DND-41 (cell line): Measurements from ENCODE around the gene EPS8L3.
A peak's percentile ranks its signal among the peaks of the same experiment; 100 is the strongest.

ENCODE experiments used
- ATAC-seq: fragments of 200-7000 bp; cut with Tn5 transposase; 3 replicates; pipeline ENCODE4 v1.9.1; 2021; ENCODE audit warnings: low read depth; ENCODE audit not compliant: insufficient read depth
- DNase-seq: peaks from one replicate; pipeline ENCODE4 v3.0.0-alpha.2; 2020
- H2AFZ ChIP-seq: 2 replicates; pipeline ENCODE4 v1.6.0; 2012; ENCODE audit warnings: low read depth, low read length
- H3K27ac ChIP-seq: 2 replicates; pipeline ENCODE4 v1.5.1; 2012; ENCODE audit warnings: low read length, inconsistent platforms
- H3K27me3 ChIP-seq: fragments of 200-600 bp; sonication (generic); 2 replicates; pipeline ENCODE4 v1.6.0; 2012; ENCODE audit warnings: low read length, mild to moderate bottlenecking, inconsistent platforms; ENCODE audit not compliant: insufficient read depth, poor library complexity
- H3K36me3 ChIP-seq: 2 replicates; pipeline ENCODE4 v1.5.1; 2012; ENCODE audit warnings: low read length, inconsistent platforms; ENCODE audit not compliant: insufficient read depth
- H3K4me1 ChIP-seq: 2 replicates; pipeline ENCODE4 v1.5.1; 2012; ENCODE audit warnings: mild to moderate bottlenecking, low read length; ENCODE audit not compliant: insufficient read depth
- H3K4me2 ChIP-seq: 2 replicates; pipeline ENCODE4 v1.6.0; 2012; ENCODE audit warnings: mild to moderate bottlenecking, moderate library complexity, low read length, inconsistent platforms; ENCODE audit not compliant: insufficient read depth
- H3K4me3 ChIP-seq, 2 experiments: fragments of 200-600 bp in 1 of 2; shearing (Covaris generic) in 1 of 2; 2 replicates each; pipeline ENCODE4 v1.5.1; 2012 to 2016; ENCODE audit warnings: inconsistent platforms in 2 of 2, low read length in 2 of 2, mild to moderate bottlenecking in 2 of 2, low read depth in 1 of 2, moderate library complexity in 1 of 2
- H3K79me2 ChIP-seq: 2 replicates; pipeline ENCODE4 v1.6.0; 2012; ENCODE audit warnings: low read length, inconsistent platforms; ENCODE audit not compliant: insufficient read depth
- H3K9ac ChIP-seq: 2 replicates; pipeline ENCODE4 v1.6.0; 2012; ENCODE audit warnings: low read depth, mild to moderate bottlenecking, inconsistent platforms, low read length, moderate library complexity
- H3K9me3 ChIP-seq: 2 replicates; pipeline ENCODE4 v1.5.1; 2012; ENCODE audit warnings: low read length, moderate library complexity, mild to moderate bottlenecking, inconsistent platforms; ENCODE audit not compliant: insufficient read depth, severe bottlenecking
- H4K20me1 ChIP-seq: 2 replicates; pipeline ENCODE4 v1.6.0; 2012; ENCODE audit warnings: low read length; ENCODE audit not compliant: insufficient read depth
- EZH2 ChIP-seq: IDR thresholded peaks from 3 replicates; pipeline ENCODE4 v1.6.1; 2012; ENCODE audit warnings: borderline replicate concordance, low read depth, mild to moderate bottlenecking, moderate library complexity, low read length, inconsistent platforms; ENCODE audit not compliant: severe bottlenecking
- TF ChIP-seq, protein P1 (sequence below): IDR thresholded peaks from 2 replicates; pipeline ENCODE4 v1.5.1; 2012; ENCODE audit warnings: borderline replicate concordance, low read length, moderate library complexity, mild to moderate bottlenecking; ENCODE audit not compliant: poor library complexity, severe bottlenecking; ENCODE audit errors: extremely low read depth

The EPS8L3 gene, protein sequence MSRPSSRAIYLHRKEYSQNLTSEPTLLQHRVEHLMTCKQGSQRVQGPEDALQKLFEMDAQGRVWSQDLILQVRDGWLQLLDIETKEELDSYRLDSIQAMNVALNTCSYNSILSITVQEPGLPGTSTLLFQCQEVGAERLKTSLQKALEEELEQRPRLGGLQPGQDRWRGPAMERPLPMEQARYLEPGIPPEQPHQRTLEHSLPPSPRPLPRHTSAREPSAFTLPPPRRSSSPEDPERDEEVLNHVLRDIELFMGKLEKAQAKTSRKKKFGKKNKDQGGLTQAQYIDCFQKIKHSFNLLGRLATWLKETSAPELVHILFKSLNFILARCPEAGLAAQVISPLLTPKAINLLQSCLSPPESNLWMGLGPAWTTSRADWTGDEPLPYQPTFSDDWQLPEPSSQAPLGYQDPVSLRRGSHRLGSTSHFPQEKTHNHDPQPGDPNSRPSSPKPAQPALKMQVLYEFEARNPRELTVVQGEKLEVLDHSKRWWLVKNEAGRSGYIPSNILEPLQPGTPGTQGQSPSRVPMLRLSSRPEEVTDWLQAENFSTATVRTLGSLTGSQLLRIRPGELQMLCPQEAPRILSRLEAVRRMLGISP

DNA sequence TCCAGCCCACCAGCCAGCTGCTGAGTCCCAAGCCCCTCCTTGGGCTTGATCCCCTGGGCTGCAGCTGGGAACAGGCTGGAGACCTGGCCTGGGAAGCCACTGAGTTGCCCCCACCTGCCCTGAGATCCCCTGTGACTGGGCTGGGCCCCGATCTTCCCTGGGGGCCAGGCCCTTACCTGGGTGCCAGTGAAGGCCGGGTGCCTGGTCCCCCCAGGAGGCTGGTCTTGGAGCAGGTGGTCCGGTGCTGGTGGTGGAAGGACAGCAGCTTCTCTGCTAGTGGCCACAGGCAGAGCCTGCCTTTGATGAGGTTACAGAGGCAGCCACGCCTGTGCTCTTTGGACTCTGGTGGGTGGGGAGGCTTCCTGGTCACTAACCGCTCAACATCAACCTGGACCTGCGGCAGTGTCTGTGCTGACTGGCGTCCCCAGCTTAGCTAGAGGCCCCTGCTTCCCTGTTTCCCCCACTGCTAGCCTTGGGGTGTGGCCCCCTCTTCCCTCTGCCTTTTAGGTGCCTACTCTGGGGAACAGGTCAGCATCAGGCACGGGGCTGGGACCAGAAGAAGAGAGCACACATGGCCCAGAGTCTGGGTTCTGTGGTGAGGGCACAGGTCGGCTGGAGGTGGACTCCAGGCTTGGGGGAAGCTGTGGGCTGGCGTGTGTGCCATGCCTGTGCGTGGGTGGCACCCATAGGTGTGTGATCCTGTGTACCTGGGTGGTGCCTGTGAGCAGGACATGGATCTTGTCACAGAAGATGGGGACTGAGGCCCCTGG, at the start of gene EPS8L3:
Gene EPS8L3, minus strand, starts transcription at position 278 of the 770 bp plus-strand sequence. CDS start 2,174 bp downstream, outside the sequence.
- ATAC-seq = no peak
- Histone ChIP-seq H3K9ac (no peak within 1 kb of the TSS), H3K36me3 (no peaks in the 10 kb centered on the region), H3K79me2 (no peaks in the 10 kb centered on the region), H3K27ac (no peak within 1 kb of the TSS), H3K4me3 (no peak within 1 kb of the TSS), H3K27me3 (peaks cover 3% of the 10 kb centered on the region), H3K4me1 (no peaks in the 10 kb centered on the region), H3K4me2 (no peak within 1 kb of the TSS), H2AFZ (no peak within 1 kb of the TSS), H4K20me1 (no peaks in the 10 kb centered on the region), H3K9me3 (no peaks in the 10 kb centered on the region)
- no peak for DNase-seq
- no peak for TF ChIP-seq EZH2
- TF ChIP-seq, protein P1, sequence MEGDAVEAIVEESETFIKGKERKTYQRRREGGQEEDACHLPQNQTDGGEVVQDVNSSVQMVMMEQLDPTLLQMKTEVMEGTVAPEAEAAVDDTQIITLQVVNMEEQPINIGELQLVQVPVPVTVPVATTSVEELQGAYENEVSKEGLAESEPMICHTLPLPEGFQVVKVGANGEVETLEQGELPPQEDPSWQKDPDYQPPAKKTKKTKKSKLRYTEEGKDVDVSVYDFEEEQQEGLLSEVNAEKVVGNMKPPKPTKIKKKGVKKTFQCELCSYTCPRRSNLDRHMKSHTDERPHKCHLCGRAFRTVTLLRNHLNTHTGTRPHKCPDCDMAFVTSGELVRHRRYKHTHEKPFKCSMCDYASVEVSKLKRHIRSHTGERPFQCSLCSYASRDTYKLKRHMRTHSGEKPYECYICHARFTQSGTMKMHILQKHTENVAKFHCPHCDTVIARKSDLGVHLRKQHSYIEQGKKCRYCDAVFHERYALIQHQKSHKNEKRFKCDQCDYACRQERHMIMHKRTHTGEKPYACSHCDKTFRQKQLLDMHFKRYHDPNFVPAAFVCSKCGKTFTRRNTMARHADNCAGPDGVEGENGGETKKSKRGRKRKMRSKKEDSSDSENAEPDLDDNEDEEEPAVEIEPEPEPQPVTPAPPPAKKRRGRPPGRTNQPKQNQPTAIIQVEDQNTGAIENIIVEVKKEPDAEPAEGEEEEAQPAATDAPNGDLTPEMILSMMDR = no peak

DNA sequence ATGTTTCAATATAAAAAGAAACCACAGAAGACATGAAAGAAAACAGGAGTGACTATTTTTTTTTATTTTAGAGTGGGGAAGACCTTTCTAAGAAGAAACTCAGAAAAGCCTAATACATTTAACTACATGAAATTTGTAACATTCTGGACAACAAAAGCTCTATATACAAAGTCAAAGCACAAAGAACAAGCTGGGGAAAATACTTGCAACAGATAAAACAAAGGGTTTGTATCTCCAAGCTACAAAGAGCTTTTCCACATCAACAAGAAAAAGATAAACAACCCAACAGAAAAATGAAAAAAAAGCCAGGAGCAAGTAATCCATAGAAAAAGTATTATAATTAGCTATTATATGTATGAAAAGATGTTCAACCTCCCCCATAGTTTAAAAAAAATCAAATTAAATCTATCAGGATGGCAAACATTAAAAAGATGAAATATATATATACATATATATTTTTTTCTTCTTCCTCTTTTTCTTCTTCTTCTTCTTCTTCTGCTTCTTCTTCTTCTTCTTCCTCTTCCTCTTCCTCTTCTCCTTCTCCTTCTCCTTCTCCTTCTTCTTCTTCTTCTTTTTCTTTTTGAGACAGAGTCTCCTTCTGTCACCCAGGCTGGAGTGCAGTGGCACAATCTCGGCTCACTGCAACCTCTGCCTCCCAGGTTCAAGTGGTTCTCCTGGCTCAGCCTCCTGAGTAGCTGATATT, 49.1 kb upstream of the EPS8L3 start:
- Histone ChIP-seq H3K79me2 (no peaks in the 10 kb centered on the region), H2AFZ (no peak overlapping the region), H3K4me1 (peaks cover 61% of the 10 kb centered on the region), H3K36me3 (no peaks in the 10 kb centered on the region), H3K27ac (no peak overlapping the region), H4K20me1 (no peaks in the 10 kb centered on the region), H3K9ac (no peak overlapping the region), H3K9me3 (peaks cover 6% of the 10 kb centered on the region), H3K4me3 (no peak overlapping the region), H3K4me2 (no peak overlapping the region), H3K27me3 (no peaks in the 10 kb centered on the region)
- DNase-seq (no peak), ATAC-seq (no peak)
- TF ChIP-seq, protein P1 = no peak
- no peak for TF ChIP-seq EZH2

DNA sequence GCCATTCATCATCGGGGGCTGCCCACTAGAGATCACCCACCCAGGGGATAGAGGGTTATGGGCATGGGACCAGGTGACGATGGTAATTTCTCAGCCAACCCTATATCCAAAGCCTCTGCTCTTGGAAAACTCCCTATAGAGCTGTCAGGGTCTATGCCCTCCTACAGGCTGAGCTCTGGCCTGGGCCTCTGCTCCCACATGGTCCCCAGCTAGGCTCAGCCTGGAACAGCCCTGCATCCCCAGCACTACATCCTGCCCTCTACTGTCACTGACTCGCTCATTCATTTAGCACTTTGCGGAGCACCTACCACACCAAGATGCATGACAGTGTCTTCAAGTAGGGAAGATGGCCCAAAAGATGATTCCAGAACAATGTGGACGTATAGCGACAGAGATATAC, 45.0 kb upstream of the EPS8L3 start:
- Histone ChIP-seq H3K36me3 (no peaks in the 10 kb centered on the region), H4K20me1 (no peaks in the 10 kb centered on the region), H3K9me3 (no peaks in the 10 kb centered on the region), H3K27me3 (no peaks in the 10 kb centered on the region), H3K27ac (peak overlapping the region; percentile 94), H3K4me2 (no peak overlapping the region), H3K4me1 (peaks cover 64% of the 10 kb centered on the region), H2AFZ (no peak overlapping the region), H3K9ac (no peak overlapping the region), H3K4me3 (no peak overlapping the region), H3K79me2 (no peaks in the 10 kb centered on the region)
- ATAC-seq (no peak), DNase-seq (no peak)
- TF ChIP-seq, protein P1 = peak; percentile 27
- no peak for TF ChIP-seq EZH2
